HG02623 (cell line): Measurements from ENCODE around the gene MYD88.

ENCODE experiments used
- ATAC-seq: cut with Tn5 transposase; IDR thresholded peaks from one replicate; pipeline ENCODE4 v1.9.1; 2021; ENCODE audit warnings: moderate library complexity; ENCODE audit not compliant: unreplicated experiment

MYD88 gene

GRCh38 chr3:38138349-38139190 lies at the start of gene MYD88:
MYD88 (plus strand) TSS chr3:38138661; CDS start chr3:38138701, 40 bp downstream.
- peak; percentile 35 for ATAC-seq

GRCh38 chr3:38089163-38089562 lies 49.3 kb upstream of the MYD88 start:
- ATAC-seq: no peak

GRCh38 chr3:38090453-38090852 lies 48.0 kb upstream of the MYD88 start:
- ATAC-seq: no peak

- no peak for ATAC-seq
These were observed 43.5 kb upstream of the MYD88 start for GRCh38 chr3:38094999-38095398.

- ATAC-seq: no peak
These were observed 42.6 kb upstream of the MYD88 start for GRCh38 chr3:38095669-38096483.

- no peak for ATAC-seq
These were observed 40.8 kb upstream of the MYD88 start for GRCh38 chr3:38097446-38098375.

- ATAC-seq: no peak
These were observed 40.1 kb upstream of the MYD88 start for GRCh38 chr3:38098376-38098723.

GRCh38 chr3:38099518-38099917 lies 38.9 kb upstream of the MYD88 start:
- ATAC-seq: no peak

- no peak for ATAC-seq
These were observed 38.0 kb upstream of the MYD88 start for GRCh38 chr3:38100498-38100897.

GRCh38 chr3:38101811-38102443 lies 36.5 kb upstream of the MYD88 start:
- no peak for ATAC-seq

- no peak for ATAC-seq
These were observed 36.0 kb upstream of the MYD88 start for GRCh38 chr3:38102444-38102814.

GRCh38 chr3:38105525-38105924 lies 32.9 kb upstream of the MYD88 start:
- ATAC-seq: no peak

- ATAC-seq: no peak
These were observed 30.4 kb upstream of the MYD88 start for GRCh38 chr3:38107911-38108648.

GRCh38 chr3:38108649-38109579 lies 29.5 kb upstream of the MYD88 start:
- ATAC-seq: no peak

- ATAC-seq: no peak
These were observed 28.7 kb upstream of the MYD88 start for GRCh38 chr3:38109580-38110313.

- ATAC-seq: no peak
These were observed 28.0 kb upstream of the MYD88 start for GRCh38 chr3:38110314-38111050.

GRCh38 chr3:38111201-38111600 lies 27.3 kb upstream of the MYD88 start:
- no peak for ATAC-seq
